DND-41 (cell line): ENCODE measurements around the gene AFF1.

ENCODE experiments used
- ATAC-seq: fragments of 200-7000 bp; cut with Tn5 transposase; 3 replicates; pipeline ENCODE4 v1.9.1; 2021; ENCODE audit warnings: low read depth; ENCODE audit not compliant: insufficient read depth
- DNase-seq: peaks from one replicate; pipeline ENCODE4 v3.0.0-alpha.2; 2020
- H2AFZ ChIP-seq: 2 replicates; pipeline ENCODE4 v1.6.0; 2012; ENCODE audit warnings: low read depth, low read length
- H3K27ac ChIP-seq: 2 replicates; pipeline ENCODE4 v1.5.1; 2012; ENCODE audit warnings: low read length, inconsistent platforms
- H3K27me3 ChIP-seq: fragments of 200-600 bp; sonication (generic); 2 replicates; pipeline ENCODE4 v1.6.0; 2012; ENCODE audit warnings: low read length, mild to moderate bottlenecking, inconsistent platforms; ENCODE audit not compliant: insufficient read depth, poor library complexity
- H3K36me3 ChIP-seq: 2 replicates; pipeline ENCODE4 v1.5.1; 2012; ENCODE audit warnings: low read length, inconsistent platforms; ENCODE audit not compliant: insufficient read depth
- H3K4me1 ChIP-seq: 2 replicates; pipeline ENCODE4 v1.5.1; 2012; ENCODE audit warnings: mild to moderate bottlenecking, low read length; ENCODE audit not compliant: insufficient read depth
- H3K4me2 ChIP-seq: 2 replicates; pipeline ENCODE4 v1.6.0; 2012; ENCODE audit warnings: mild to moderate bottlenecking, moderate library complexity, low read length, inconsistent platforms; ENCODE audit not compliant: insufficient read depth
- H3K4me3 ChIP-seq, 2 experiments: fragments of 200-600 bp in 1 of 2; shearing (Covaris generic) in 1 of 2; 2 replicates each; pipeline ENCODE4 v1.5.1; 2012 to 2016; ENCODE audit warnings: inconsistent platforms in 2 of 2, low read length in 2 of 2, mild to moderate bottlenecking in 2 of 2, low read depth in 1 of 2, moderate library complexity in 1 of 2
- H3K79me2 ChIP-seq: 2 replicates; pipeline ENCODE4 v1.6.0; 2012; ENCODE audit warnings: low read length, inconsistent platforms; ENCODE audit not compliant: insufficient read depth
- H3K9ac ChIP-seq: 2 replicates; pipeline ENCODE4 v1.6.0; 2012; ENCODE audit warnings: low read depth, mild to moderate bottlenecking, inconsistent platforms, low read length, moderate library complexity
- H3K9me3 ChIP-seq: 2 replicates; pipeline ENCODE4 v1.5.1; 2012; ENCODE audit warnings: low read length, moderate library complexity, mild to moderate bottlenecking, inconsistent platforms; ENCODE audit not compliant: insufficient read depth, severe bottlenecking
- H4K20me1 ChIP-seq: 2 replicates; pipeline ENCODE4 v1.6.0; 2012; ENCODE audit warnings: low read length; ENCODE audit not compliant: insufficient read depth
- CTCF ChIP-seq: IDR thresholded peaks from 2 replicates; pipeline ENCODE4 v1.5.1; 2012; ENCODE audit warnings: borderline replicate concordance, low read length, moderate library complexity, mild to moderate bottlenecking; ENCODE audit not compliant: poor library complexity, severe bottlenecking; ENCODE audit errors: extremely low read depth
- EZH2 ChIP-seq: IDR thresholded peaks from 3 replicates; pipeline ENCODE4 v1.6.1; 2012; ENCODE audit warnings: borderline replicate concordance, low read depth, mild to moderate bottlenecking, moderate library complexity, low read length, inconsistent platforms; ENCODE audit not compliant: severe bottlenecking

AFF1 gene

GRCh38 chr4:87188932-87189331, 254.1 kb downstream of the AFF1 start:
- H3K27me3 ChIP-seq = no peaks in the 10 kb centered on the region
- DNase-seq (no peak), ATAC-seq (no peak)
- no peak for TF ChIP-seq EZH2
- no peak for TF ChIP-seq CTCF
- no peak overlapping the region for H3K4me2 ChIP-seq
- peaks cover 7% of the 10 kb centered on the region; the same call in 1 of the 2 replicates for H3K79me2 ChIP-seq
- no peak overlapping the region for H3K9ac ChIP-seq
- no peaks in the 10 kb centered on the region for H3K36me3 ChIP-seq
- no peaks in the 10 kb centered on the region for H4K20me1 ChIP-seq
- H3K27ac ChIP-seq = no peak overlapping the region
- H2AFZ ChIP-seq = no peak overlapping the region
- H3K9me3 ChIP-seq = no peaks in the 10 kb centered on the region
- no peak overlapping the region for H3K4me3 ChIP-seq
- no peaks in the 10 kb centered on the region for H3K4me1 ChIP-seq
